ENCODE results near the gene C14orf93.

GRCh38 chr14:22991852-22992251 lies 18.1 kb downstream of the C14orf93 start:
- no peak for TF ChIP-seq CTCF (IDR thresholded peaks at IDR 0.05)
- no peak for TF ChIP-seq POLR2A (IDR thresholded peaks at IDR 0.05)

Data from right lobe of liver (tissue), 4 donors.